HEK293T (cell line): ENCODE data around the gene MEF2C.

Source experiments
- CTCF ChIA-PET: fragments of 350-600 bp; formaldehyde crosslinking; extraction: SDS; loops from one replicate; lab custom pipeline; 2021; ENCODE audit warnings: antibody characterized with exemption, inconsistent platforms; lab: Yijun Ruan, JAX
- POLR2A ChIA-PET: fragments of 350-600 bp; formaldehyde crosslinking; extraction: SDS; loops from one replicate; lab custom pipeline; 2020; ENCODE audit warnings: antibody characterized with exemption, inconsistent platforms; lab: Yijun Ruan, JAX
- DNase-seq: peaks from one replicate; pipeline ENCODE4 v3.0.0; 2012; ENCODE audit warnings: mixed read lengths; ENCODE audit errors: extremely low spot score
- ARNT ChIP-seq: fragments of 450-650 bp; IDR thresholded peaks from 2 replicates; pipeline ENCODE4 v1.6.1; 2017; ENCODE audit warnings: mild to moderate bottlenecking
- BHLHE40 ChIP-seq: fragments of 450-650 bp; IDR thresholded peaks from 2 replicates; pipeline ENCODE4 v1.6.1; 2016; ENCODE audit warnings: mild to moderate bottlenecking, moderate library complexity, borderline replicate concordance
- CTBP1 ChIP-seq: fragments of 450-650 bp; IDR thresholded peaks from 2 replicates; pipeline ENCODE4 v1.6.1; 2016; ENCODE audit warnings: borderline replicate concordance
- ELF4 ChIP-seq: fragments of 450-650 bp; IDR thresholded peaks from 2 replicates; pipeline ENCODE4 v1.6.1; 2017; ENCODE audit warnings: antibody characterized with exemption
- FOXA1 ChIP-seq: fragments of 450-650 bp; IDR thresholded peaks from 2 replicates; pipeline ENCODE4 v1.6.1; 2016; ENCODE audit warnings: mild to moderate bottlenecking
- FOXK2 ChIP-seq: fragments of 450-650 bp; IDR thresholded peaks from 2 replicates; pipeline ENCODE4 v1.6.1; 2016; ENCODE audit warnings: mild to moderate bottlenecking
- FOXM1 ChIP-seq: fragments of 450-650 bp; IDR thresholded peaks from 2 replicates; pipeline ENCODE4 v1.6.1; 2017; ENCODE audit warnings: mild to moderate bottlenecking, borderline replicate concordance
- HDGF ChIP-seq: fragments of 450-650 bp; IDR thresholded peaks from 2 replicates; pipeline ENCODE4 v1.6.1; 2017; ENCODE audit warnings: antibody characterized with exemption, borderline replicate concordance
- L3MBTL2 ChIP-seq: fragments of 450-650 bp; conservative IDR thresholded peaks from 2 replicates; pipeline ENCODE4 v1.6.1; 2016; ENCODE audit warnings: mild to moderate bottlenecking
- LEF1 ChIP-seq: fragments of 450-650 bp; IDR thresholded peaks from 2 replicates; pipeline ENCODE4 v1.6.1; 2017; ENCODE audit warnings: mild to moderate bottlenecking, borderline replicate concordance
- NFRKB ChIP-seq: fragments of 450-650 bp; IDR thresholded peaks from 2 replicates; pipeline ENCODE4 v1.6.1; 2016; ENCODE audit warnings: mild to moderate bottlenecking, moderate library complexity
- PKNOX1 ChIP-seq: fragments of 450-650 bp; IDR thresholded peaks from 2 replicates; pipeline ENCODE4 v1.6.1; 2016
- SP1 ChIP-seq: fragments of 450-650 bp; IDR thresholded peaks from 2 replicates; pipeline ENCODE4 v1.6.1; 2017
- SUZ12 ChIP-seq: fragments of 450-650 bp; IDR thresholded peaks from 2 replicates; pipeline ENCODE4 v1.6.1; 2016; ENCODE audit warnings: mild to moderate bottlenecking
- TARDBP ChIP-seq: fragments of 450-650 bp; IDR thresholded peaks from 2 replicates; pipeline ENCODE4 v1.6.1; 2016
- ZNF384 ChIP-seq: fragments of 450-650 bp; IDR thresholded peaks from 2 replicates; pipeline ENCODE4 v1.6.1; 2016

The MEF2C gene

DNA sequence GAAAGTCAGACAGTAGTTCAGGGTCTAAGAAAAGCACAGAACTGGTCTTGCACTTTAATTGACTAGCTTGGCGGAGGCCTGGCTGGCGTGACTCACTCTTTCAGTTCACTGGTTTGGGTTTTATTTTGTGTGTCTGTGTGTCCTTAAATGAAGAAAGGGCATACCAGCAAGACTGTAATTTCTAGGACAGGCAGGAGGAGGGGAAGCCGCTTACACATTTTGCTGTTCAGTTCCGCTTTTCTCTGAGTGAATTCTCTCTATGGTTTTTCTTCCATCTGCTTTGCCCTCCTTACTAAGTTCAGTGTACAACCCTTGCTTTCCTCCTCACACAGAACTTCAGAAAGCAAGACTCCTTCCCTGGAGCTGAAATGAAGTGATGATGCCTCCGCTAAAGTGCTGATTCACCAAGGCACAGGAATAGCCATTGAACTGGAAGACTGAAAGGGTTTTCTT is 150.8 kb downstream of the MEF2C start:
- ChIA-PET POLR2A (interaction anchor here (1.1 kb wide), 1 partner anchor 151 kb away, joined by 5 read pairs; the partner anchor contains the start of gene MEF2C), CTCF (no interaction called here)
- no peak for DNase-seq

GRCh38 chr5:88729829-88730182 is 153.2 kb downstream of the MEF2C start:
- POLR2A ChIA-PET, result interaction anchor here (1.4 to 2.0 kb wide), 2 partner anchors 152 to 154 kb away, joined by 3 to 7 read pairs; partner anchors contain the start of gene MEF2C
- DNase-seq, result no peak
- TF ChIP-seq TARDBP, result no peak
- no peak for TF ChIP-seq L3MBTL2
- TF ChIP-seq ZNF384, result no peak
- CTCF ChIA-PET, result interaction anchor here (0.5 to 2.0 kb wide), 9 partner anchors 10 to 1536 kb away, joined by 3 to 8 read pairs (median 4); no protein-coding TSS in a partner anchor

More for the DNA sequence above, 150.8 kb downstream of the MEF2C start:
- no peak for TF ChIP-seq FOXM1
- no peak for TF ChIP-seq SP1
- TF ChIP-seq HDGF, result no peak
- TF ChIP-seq SUZ12, result no peak
- no peak for TF ChIP-seq PKNOX1
- TF ChIP-seq ARNT, result no peak
- no peak for TF ChIP-seq FOXA1
- TF ChIP-seq ZNF384, result no peak
- no peak for TF ChIP-seq L3MBTL2
- TF ChIP-seq ELF4, result no peak
- no peak for TF ChIP-seq TARDBP
- TF ChIP-seq CTBP1, result no peak

DNA sequence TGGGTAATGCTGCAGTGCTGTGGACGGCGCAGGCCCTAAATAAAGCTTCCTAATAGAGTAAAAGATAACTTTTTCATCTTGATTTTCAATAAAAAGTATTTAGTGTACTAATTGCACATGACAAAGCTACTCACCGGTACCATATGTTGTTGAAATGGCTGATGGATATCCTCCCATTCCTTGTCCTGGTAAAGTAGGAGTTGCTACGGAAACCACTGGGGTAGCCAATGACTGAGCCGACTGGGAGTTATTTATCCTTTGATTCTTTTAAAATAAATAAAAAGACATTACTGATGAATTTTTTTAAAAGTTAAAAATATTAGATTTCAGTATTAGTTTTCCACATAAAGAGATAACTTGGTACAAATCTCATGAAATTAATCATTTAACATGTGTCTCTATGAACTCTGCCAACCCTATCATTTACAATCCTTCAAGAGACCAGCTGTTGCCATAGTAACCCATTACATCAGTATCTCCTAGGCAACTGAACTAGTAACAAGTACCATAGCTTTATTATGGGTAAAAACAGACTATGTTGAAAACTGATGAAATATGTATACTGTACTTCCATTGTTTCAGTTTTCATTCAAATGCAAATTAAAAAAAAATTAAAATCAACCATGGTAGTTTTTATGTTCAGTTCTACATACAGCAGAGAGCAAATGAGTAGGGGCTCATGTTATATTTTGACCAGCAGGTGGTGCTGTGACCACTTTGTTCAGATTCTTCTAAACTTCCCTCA is 153.7 kb downstream of the MEF2C start:
- peak; percentile 41 for DNase-seq
- ChIA-PET CTCF (interaction anchor here (0.5 to 2.3 kb wide), 12 partner anchors 10 to 1536 kb away, joined by 3 to 8 read pairs (median 4); no protein-coding TSS in a partner anchor), POLR2A (interaction anchor here (1.4 to 2.0 kb wide), 2 partner anchors 153 to 154 kb away, joined by 3 to 7 read pairs; partner anchors contain the start of gene MEF2C)
- TF ChIP-seq ELF4 (no peak), FOXM1 (no peak), LEF1 (no peak), ZNF384 (no peak), HDGF (no peak), BHLHE40 (no peak), SUZ12 (no peak), NFRKB (no peak), L3MBTL2 (no peak), FOXA1 (no peak)

DNA sequence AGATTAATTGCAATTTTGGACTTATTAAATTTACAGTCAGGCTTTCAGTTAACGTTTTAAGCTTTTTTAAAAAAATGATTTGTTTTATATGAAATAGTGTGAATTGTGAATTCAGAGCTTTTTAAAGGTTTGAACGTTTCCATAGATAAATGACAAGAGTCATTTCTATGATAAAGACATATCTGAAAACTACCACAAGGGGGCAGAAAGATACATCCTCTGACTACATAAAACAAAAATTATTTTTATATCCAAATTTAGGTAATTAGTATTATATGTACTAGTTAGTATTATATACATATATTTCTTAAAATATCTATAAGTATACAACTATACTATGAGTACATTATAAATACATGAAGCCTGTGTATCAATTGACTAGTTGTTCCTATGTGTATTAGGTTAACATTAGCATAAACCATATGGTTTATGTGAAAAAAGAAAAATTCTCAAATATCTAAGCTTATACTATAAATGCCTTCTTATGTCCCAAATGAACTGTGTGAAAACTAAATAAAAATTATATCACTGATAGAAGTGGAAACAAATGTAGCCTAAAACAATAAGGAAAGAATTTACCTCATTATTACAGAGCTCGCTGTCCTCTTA is 155.2 kb downstream of the MEF2C start:
- no peak for DNase-seq
- ChIA-PET POLR2A (interaction anchor here (1.0 kb wide), 1 partner anchor 155 kb away, joined by 4 read pairs; the partner anchor contains the start of gene MEF2C), CTCF (interaction anchor here (0.5 to 2.3 kb wide), 12 partner anchors 156 to 1710 kb away, joined by 3 to 7 read pairs (median 3); no protein-coding TSS in a partner anchor)
- no peak for TF ChIP-seq ARNT
- no peak for TF ChIP-seq PKNOX1
- no peak for TF ChIP-seq NFRKB
- no peak for TF ChIP-seq BHLHE40
- TF ChIP-seq FOXK2, result no peak

DNA sequence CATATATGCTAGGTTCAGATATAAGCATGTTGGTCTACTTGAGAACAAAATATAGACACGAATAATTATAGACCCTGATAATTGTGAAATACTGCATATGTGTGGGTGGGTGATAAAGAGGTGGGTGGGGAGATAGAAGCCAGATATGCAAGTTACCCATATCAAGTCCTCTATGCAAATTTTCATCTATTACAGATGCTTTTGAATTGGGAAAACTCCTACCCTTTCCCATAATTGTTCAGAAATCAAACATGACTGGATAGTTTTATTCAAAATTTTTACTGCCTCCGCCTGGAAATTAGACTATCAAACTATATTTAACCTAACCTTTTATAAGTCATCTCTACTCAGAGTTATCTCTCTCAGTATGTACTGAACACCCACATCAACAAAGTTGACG is 157.5 kb downstream of the MEF2C start:
- no peak for DNase-seq
- TF ChIP-seq ZNF384 (no peak), NFRKB (no peak), SUZ12 (no peak), L3MBTL2 (no peak), FOXK2 (no peak)
- CTCF ChIA-PET, result interaction anchor here (1.8 kb wide), 1 partner anchor 35 kb away, joined by 9 read pairs; no protein-coding TSS in a partner anchor
- POLR2A ChIA-PET, result no interaction called here

GRCh38 chr5:88724201-88724600 is 158.8 kb downstream of the MEF2C start:
- ChIA-PET POLR2A (no interaction called here), CTCF (interaction anchor here (0.7 to 1.8 kb wide), 4 partner anchors 33 to 943 kb away, joined by 3 to 9 read pairs (median 4); no protein-coding TSS in a partner anchor)
- TF ChIP-seq ELF4 (no peak), FOXK2 (no peak), ARNT (no peak), L3MBTL2 (no peak)
- DNase-seq, result no peak

- DNase-seq, result no peak
- ChIA-PET POLR2A (no interaction called here), CTCF (no interaction called here)
- TF ChIP-seq HDGF, result no peak
Observed at GRCh38 chr5:88722546-88723073, 160.4 kb downstream of the MEF2C start.

GRCh38 chr5:88719434-88719833 is 163.6 kb downstream of the MEF2C start:
- POLR2A ChIA-PET, result no interaction called here
- DNase-seq, result no peak
- TF ChIP-seq ZNF384, result no peak
- no peak for TF ChIP-seq TARDBP
- TF ChIP-seq BHLHE40, result no peak
- TF ChIP-seq PKNOX1, result no peak
- TF ChIP-seq FOXM1, result no peak
- no peak for TF ChIP-seq SP1
- TF ChIP-seq FOXK2, result no peak
- TF ChIP-seq SUZ12, result no peak
- TF ChIP-seq ELF4, result no peak
- no peak for TF ChIP-seq L3MBTL2
- no peak for TF ChIP-seq HDGF
- no peak for TF ChIP-seq NFRKB
- no peak for TF ChIP-seq ARNT
- no peak for TF ChIP-seq FOXA1
- TF ChIP-seq CTBP1, result no peak
- no peak for TF ChIP-seq LEF1
- CTCF ChIA-PET, result no interaction called here
